IPS-18c (cell line): Measurements from ENCODE around the gene OR2T34.
"Not testable (repeated sequence)": the region's sequence is repeated elsewhere in the genome, so short reads cannot be mapped to it uniquely, and the experiment has no call there.

Experiments used
- H3K4me3 ChIP-seq: 2 replicates; pipeline ENCODE4 v1.7.0; 2013; ENCODE audit warnings: low read depth, mild to moderate bottlenecking, low read length, moderate library complexity; ENCODE audit not compliant: insufficient read depth
- H3K9me3 ChIP-seq: one replicate; pipeline ENCODE4 v1.6.1; 2013; ENCODE audit warnings: mild to moderate bottlenecking, low read length, moderate library complexity; ENCODE audit not compliant: control insufficient read depth, insufficient read depth

OR2T34 gene

GRCh38 chr1:248574657-248575056 is at the start of gene OR2T34:
TSS of gene OR2T34 (minus strand) at chr1:248574757. CDS start at chr1:248574757, 0 bp downstream.
- H3K9me3 ChIP-seq, H3K4me3 ChIP-seq: not testable (repeated sequence)

GRCh38 chr1:248622570-248623001 is 48.0 kb upstream of the OR2T34 start:
- no peak overlapping the region for H3K4me3 ChIP-seq
- H3K9me3 ChIP-seq = peaks cover 3% of the 10 kb centered on the region

GRCh38 chr1:248621770-248622169 is 47.2 kb upstream of the OR2T34 start:
- Histone ChIP-seq H3K9me3 (no peaks in the 10 kb centered on the region), H3K4me3 (no peak overlapping the region)

- Histone ChIP-seq H3K9me3 (no peaks in the 10 kb centered on the region), H3K4me3 (no peak overlapping the region)
Measured at GRCh38 chr1:248618878-248619277, 44.3 kb upstream of the OR2T34 start.

- Histone ChIP-seq H3K4me3 (no peak overlapping the region), H3K9me3 (no peaks in the 10 kb centered on the region)
Measured at GRCh38 chr1:248618119-248618518, 43.6 kb upstream of the OR2T34 start.

GRCh38 chr1:248613742-248614141 is 39.2 kb upstream of the OR2T34 start:
- H3K9me3 ChIP-seq = no peaks in the 10 kb centered on the region

GRCh38 chr1:248611883-248612414 is 37.4 kb upstream of the OR2T34 start:
- no peaks in the 10 kb centered on the region for H3K9me3 ChIP-seq
- no peak overlapping the region for H3K4me3 ChIP-seq

More at GRCh38 chr1:248613742-248614141, 39.2 kb upstream of the OR2T34 start:
- no peak overlapping the region for H3K4me3 ChIP-seq

GRCh38 chr1:248610301-248610700 is 35.7 kb upstream of the OR2T34 start:
- Histone ChIP-seq H3K4me3 (no peak overlapping the region), H3K9me3 (no peaks in the 10 kb centered on the region)

GRCh38 chr1:248599396-248599795 is 24.8 kb upstream of the OR2T34 start:
- Histone ChIP-seq H3K4me3 (no peak overlapping the region), H3K9me3 (no peaks in the 10 kb centered on the region)

- H3K9me3 ChIP-seq = no peaks in the 10 kb centered on the region
- H3K4me3 ChIP-seq = no peak within 1 kb of the TSS
Measured at GRCh38 chr1:248597589-248597988, 23.0 kb upstream of the OR2T34 start, which contains the start of gene OR2T10. TSS of gene OR2T10 (minus strand) at chr1:248597700. CDS start at chr1:248593768, 3,932 bp downstream.

GRCh38 chr1:248596615-248597014 is 22.1 kb upstream of the OR2T34 start:
- no peaks in the 10 kb centered on the region for H3K9me3 ChIP-seq
- no peak overlapping the region for H3K4me3 ChIP-seq

GRCh38 chr1:248593226-248593625 is 18.7 kb upstream of the OR2T34 start:
- no peaks in the 10 kb centered on the region for H3K9me3 ChIP-seq
- H3K4me3 ChIP-seq = no peak overlapping the region

GRCh38 chr1:248592655-248593054 is 18.1 kb upstream of the OR2T34 start:
- no peaks in the 10 kb centered on the region for H3K9me3 ChIP-seq
- no peak overlapping the region for H3K4me3 ChIP-seq

GRCh38 chr1:248590055-248590454 is 15.5 kb upstream of the OR2T34 start:
- Histone ChIP-seq H3K9me3 (no peaks in the 10 kb centered on the region), H3K4me3 (no peak overlapping the region)

GRCh38 chr1:248589334-248589733 is 14.8 kb upstream of the OR2T34 start:
- H3K9me3 ChIP-seq = no peaks in the 10 kb centered on the region

GRCh38 chr1:248585266-248585665 is 10.7 kb upstream of the OR2T34 start:
- Histone ChIP-seq H3K4me3 (no peak overlapping the region), H3K9me3 (no peaks in the 10 kb centered on the region)

More at GRCh38 chr1:248589334-248589733, 14.8 kb upstream of the OR2T34 start:
- no peak overlapping the region for H3K4me3 ChIP-seq

- Histone ChIP-seq H3K4me3 (no peak overlapping the region), H3K9me3 (no peaks in the 10 kb centered on the region)
Measured at GRCh38 chr1:248576260-248576980, 1.9 kb upstream of the OR2T34 start.

GRCh38 chr1:248573856-248574255 is 701 bp downstream of the OR2T34 start:
- H3K9me3 ChIP-seq, H3K4me3 ChIP-seq: not testable (repeated sequence)
